HuH-7 (cell line): ENCODE measurements around the gene C4BPB.

ENCODE experiments used
- DNase-seq: peaks from one replicate; pipeline ENCODE4 v3.0.0; 2011; ENCODE audit warnings: low spot score

Gene C4BPB

GRCh38 chr1:207084701-207085180 lies 3.9 kb upstream of the C4BPB start:
- DNase-seq, result peak; percentile 39

GRCh38 chr1:207085887-207086286 lies 2.8 kb upstream of the C4BPB start:
- no peak for DNase-seq

GRCh38 chr1:207088161-207088560 lies 499 bp upstream of the C4BPB start:
- DNase-seq, result no peak

- DNase-seq, result no peak
These were observed 1.1 kb downstream of the C4BPB start for GRCh38 chr1:207089627-207090355.

- no peak for DNase-seq
These were observed 2.7 kb downstream of the C4BPB start for GRCh38 chr1:207091200-207091908.

GRCh38 chr1:207093944-207094343 lies 5.3 kb downstream of the C4BPB start:
- no peak for DNase-seq

- DNase-seq, result no peak
These were observed 9.2 kb downstream of the C4BPB start for GRCh38 chr1:207097871-207098324.

GRCh38 chr1:207101720-207102119 lies 13.1 kb downstream of the C4BPB start:
- DNase-seq, result no peak

- no peak for DNase-seq
These were observed 13.5 kb downstream of the C4BPB start for GRCh38 chr1:207102146-207102545.

- no peak for DNase-seq
These were observed 14.0 kb downstream of the C4BPB start for GRCh38 chr1:207102659-207103058.

- peak; percentile 37 for DNase-seq
These were observed 15.3 kb downstream of the C4BPB start, which contains the start of gene C4BPA for GRCh38 chr1:207103892-207104373. Gene C4BPA (plus strand): TSS chr1:207104233. CDS start chr1:207113026, 8,793 bp downstream.

- DNase-seq, result no peak
These were observed 20.3 kb downstream of the C4BPB start for GRCh38 chr1:207109004-207109403.

GRCh38 chr1:207112616-207113296 lies 24.1 kb downstream of the C4BPB start:
- DNase-seq, result no peak

GRCh38 chr1:207115269-207115668 lies 26.6 kb downstream of the C4BPB start:
- no peak for DNase-seq

GRCh38 chr1:207124389-207124788 lies 35.7 kb downstream of the C4BPB start:
- DNase-seq, result no peak

GRCh38 chr1:207128336-207128921 lies 39.8 kb downstream of the C4BPB start:
- no peak for DNase-seq

- no peak for DNase-seq
These were observed 40.4 kb downstream of the C4BPB start for GRCh38 chr1:207129053-207129452.

- DNase-seq, result no peak
These were observed 41.8 kb downstream of the C4BPB start for GRCh38 chr1:207130252-207131036.

- no peak for DNase-seq
These were observed 42.5 kb downstream of the C4BPB start for GRCh38 chr1:207131163-207131562.

- DNase-seq, result no peak
These were observed 45.9 kb downstream of the C4BPB start for GRCh38 chr1:207134581-207134980.

- no peak for DNase-seq
These were observed 51.0 kb downstream of the C4BPB start for GRCh38 chr1:207139616-207140015.
